ENCODE data around the gene NEURL1. TPM values are rescaled to one million over a fixed set of nuclear protein-coding genes. Genes with fewer than 3 reads are reported as not detected.
"Not testable (repeated sequence)": the region's sequence is repeated elsewhere in the genome, so short reads cannot be mapped to it uniquely, and the experiment has no call there.

Gene NEURL1
- total and polyA plus RNA-seq, 9 donors, result 0.28 to 5.6 (median 3.1) TPM

- TF ChIP-seq POLR2A (IDR thresholded peaks at IDR 0.05) (no peak), CTCF (IDR thresholded peaks at IDR 0.05) (no peak), EP300 (IDR thresholded peaks at IDR 0.05) (no peak)
- WGBS, 3 donors, result 58 to 66% (median 63%) methylated on average over 5 of the region's 5 CpGs
- no peaks in the 10 kb centered on the region for H3K9me3 ChIP-seq
- H3K27ac ChIP-seq, result no peak overlapping the region
- no peak overlapping the region for H3K4me3 ChIP-seq
- H3K4me1 ChIP-seq (ENCODE audit: insufficient read depth), result peaks cover 1% of the 10 kb centered on the region
- intact Hi-C loops (cut with DNase I), result no loop called here
- no peaks in the 10 kb centered on the region for H3K27me3 ChIP-seq
- DNase-seq, result peak in 4 of 5 donors; percentile 40 to 65 (median 56)
- H3K36me3 ChIP-seq, result no peaks in the 10 kb centered on the region
Measured at GRCh38 chr10:103480521-103480920, 13.0 kb upstream of the NEURL1 start.

GRCh38 chr10:103481974-103482531, 11.5 kb upstream of the NEURL1 start:
- Histone ChIP-seq H3K4me1 (ENCODE audit: insufficient read depth) (peaks cover 1% of the 10 kb centered on the region), H3K9me3 (no peaks in the 10 kb centered on the region), H3K36me3 (no peaks in the 10 kb centered on the region), H3K27me3 (no peaks in the 10 kb centered on the region), H3K4me3 (no peak overlapping the region), H3K27ac (no peak overlapping the region)
- TF ChIP-seq POLR2A (IDR thresholded peaks at IDR 0.05) (no peak), EP300 (IDR thresholded peaks at IDR 0.05) (no peak), CTCF (IDR thresholded peaks at IDR 0.05) (peak in 2 of 3 donors; percentile 64 to 71)
- DNase-seq, result no peak
- 55 to 62% (median 56%) methylated on average over 12 of the region's 12 CpGs for WGBS, 3 donors
- intact Hi-C loops (cut with DNase I), result no loop called here

GRCh38 chr10:103486635-103487409, 6.7 kb upstream of the NEURL1 start:
- not testable (repeated sequence) for H3K4me1 ChIP-seq (ENCODE audit: insufficient read depth); H3K4me3 ChIP-seq; DNase-seq; H3K27me3 ChIP-seq; H3K27ac ChIP-seq; H3K9me3 ChIP-seq; H3K36me3 ChIP-seq
- intact Hi-C loops (cut with DNase I), result loop anchor here in 1 of 4 donors (1.0 kb wide), 1 partner anchor 68 kb away; no protein-coding TSS in a partner anchor
- WGBS, 3 donors, result 67 to 84% (median 82%) methylated on average over 8 of the region's 8 CpGs

GRCh38 chr10:103487410-103487708, 6.1 kb upstream of the NEURL1 start:
- WGBS, 3 donors, result 69 to 88% (median 85%) methylated on average over 2 of the region's 2 CpGs
- H3K27me3 ChIP-seq, result no peaks in the 10 kb centered on the region
- H3K9me3 ChIP-seq, result no peaks in the 10 kb centered on the region
- no peak overlapping the region for H3K27ac ChIP-seq
- no peaks in the 10 kb centered on the region for H3K36me3 ChIP-seq
- no peak for TF ChIP-seq EP300 (IDR thresholded peaks at IDR 0.05)
- no peak for TF ChIP-seq CTCF (IDR thresholded peaks at IDR 0.05)
- no peak for TF ChIP-seq POLR2A (IDR thresholded peaks at IDR 0.05)
- H3K4me1 ChIP-seq (ENCODE audit: insufficient read depth), result peaks cover 7% of the 10 kb centered on the region
- no peak overlapping the region for H3K4me3 ChIP-seq
- DNase-seq, result no peak
- intact Hi-C loops (cut with DNase I), result no loop called here

GRCh38 chr10:103490986-103491314, 2.6 kb upstream of the NEURL1 start:
- Histone ChIP-seq H3K4me3 (no peak overlapping the region), H3K27ac (no peak overlapping the region), H3K36me3 (no peaks in the 10 kb centered on the region), H3K27me3 (no peaks in the 10 kb centered on the region), H3K9me3 (no peaks in the 10 kb centered on the region), H3K4me1 (ENCODE audit: insufficient read depth) (peaks cover 14% of the 10 kb centered on the region)
- no peak for DNase-seq
- 98 to 100% (median 100%) methylated on average over 1 of the region's 1 CpG for WGBS, 3 donors
- intact Hi-C loops (cut with DNase I), result loop anchor here in 1 of 4 donors (10.0 kb wide), 1 partner anchor 194 kb away; no protein-coding TSS in a partner anchor
- TF ChIP-seq POLR2A (IDR thresholded peaks at IDR 0.05) (no peak), CTCF (IDR thresholded peaks at IDR 0.05) (no peak), EP300 (IDR thresholded peaks at IDR 0.05) (no peak)

Measured in ovary (tissue), 9 donors.